B cell (primary cell): ENCODE data around the gene RNF113A. TPM values are rescaled to one million over a fixed set of nuclear protein-coding genes. Genes with fewer than 3 reads are reported as not detected.
"Not testable (repeated sequence)": the region's sequence is repeated elsewhere in the genome, so short reads cannot be mapped to it uniquely, and the experiment has no call there.

ENCODE experiments used
- ATAC-seq: fragments of 200-7000 bp; cut with Tn5 transposase; one replicate; pipeline ENCODE4 v1.10.0; 2021; ENCODE audit warnings: low read depth, mild to moderate bottlenecking, moderate number of reproducible peaks, moderate library complexity
- CTCF ChIA-PET: fragments of 350-600 bp; sonication (Branson Sonifier 250); formaldehyde crosslinking; loops from one replicate; lab custom pipeline; 2021; ENCODE audit warnings: antibody characterized with exemption, inconsistent platforms; lab: Charles Lee
- POLR2A ChIA-PET: fragments of 350-600 bp; sonication (Branson Sonifier 250); formaldehyde crosslinking; loops from one replicate; lab custom pipeline; 2021; ENCODE audit warnings: antibody characterized with exemption; lab: Charles Lee
- DNase-seq: peaks from one replicate; pipeline ENCODE4 v3.0.0; 2013
- H2AFZ ChIP-seq: 2 replicates; pipeline ENCODE4 v1.6.1; 2012; ENCODE audit warnings: mild to moderate bottlenecking, low read depth, low read length; ENCODE audit not compliant: insufficient read depth, poor library complexity, severe bottlenecking
- H3K27ac ChIP-seq, 2 donors: 1 replicate in 1 of 2; 2 replicates in 1 of 2; pipeline ENCODE4 v1.5.1; 2012 to 2013; ENCODE audit warnings: low read length in 2 of 2, mild to moderate bottlenecking in 2 of 2, moderate library complexity in 1 of 2
- H3K27me3 ChIP-seq, 4 experiments: fragments of 200-600 bp in 1 of 4; sonication (generic) in 1 of 4; replicated peaks in 1 of 4; 1 replicate in 2 of 4; 2 replicates in 2 of 4; pipeline versions ENCODE4 v1.6.1 to v1.7.0; 2013 to 2016; ENCODE audit warnings: low read length in 3 of 4, mild to moderate bottlenecking in 2 of 4, mixed read lengths in 1 of 4, moderate library complexity in 1 of 4; ENCODE audit not compliant: insufficient read depth in 4 of 4, control insufficient read depth in 3 of 4; ENCODE audit errors: control extremely low read depth in 1 of 4
- H3K36me3 ChIP-seq, 2 experiments: replicated peaks in 1 of 2; 1 replicate in 1 of 2; 2 replicates in 1 of 2; pipeline versions ENCODE4 v1.6.1 to v1.7.1; 2013; ENCODE audit warnings: low read length in 1 of 2; ENCODE audit not compliant: insufficient read depth in 2 of 2, control insufficient read depth in 1 of 2; ENCODE audit errors: control extremely low read depth in 1 of 2, extremely low read depth in 1 of 2
- H3K4me1 ChIP-seq, 2 donors: fragments of 200-600 bp in 1 of 2; sonication (generic) in 1 of 2; 1 replicate in 1 of 2; 2 replicates in 1 of 2; pipeline versions ENCODE4 v1.5.1 to v1.6.1; 2013 to 2017; ENCODE audit warnings: low read length in 2 of 2; ENCODE audit not compliant: control insufficient read depth in 2 of 2, insufficient read depth in 2 of 2
- H3K4me2 ChIP-seq: replicated peaks from 2 replicates; pipeline ENCODE3; 2012; ENCODE audit warnings: mild to moderate bottlenecking, low read depth, low read length; ENCODE audit not compliant: poor library complexity, severe bottlenecking
- H3K4me3 ChIP-seq, 5 experiments: fragments of 200-600 bp in 1 of 5; sonication (generic) in 1 of 5; 1 replicate in 3 of 5; 2 replicates in 2 of 5; pipeline versions ENCODE4 v1.5.1 to v1.7.0; 2011 to 2016; ENCODE audit warnings: low read length in 4 of 5, mild to moderate bottlenecking in 4 of 5, low read depth in 2 of 5, control low read depth in 1 of 5, moderate library complexity in 1 of 5; ENCODE audit not compliant: insufficient read depth in 1 of 5; ENCODE audit errors: control extremely low read depth in 1 of 5, extremely low read depth in 1 of 5
- H3K79me2 ChIP-seq: fragments of 200-600 bp; sonication (generic); one replicate; pipeline ENCODE4 v1.6.0; 2016; ENCODE audit warnings: low read length; ENCODE audit not compliant: control insufficient read depth, insufficient read depth
- H3K9ac ChIP-seq: fragments of 200-600 bp; sonication (generic); 2 replicates; pipeline ENCODE4 v1.6.1; 2017; ENCODE audit warnings: mild to moderate bottlenecking, low read length, moderate library complexity
- H3K9me3 ChIP-seq, 3 donors: one replicate each; pipeline versions ENCODE4 v1.6.1 to v1.7.1; 2013; ENCODE audit warnings: low read length in 2 of 3; ENCODE audit not compliant: control insufficient read depth in 2 of 3, insufficient read depth in 1 of 3; ENCODE audit errors: control extremely low read depth in 1 of 3
- H4K20me1 ChIP-seq: 2 replicates; pipeline ENCODE4 v1.6.0; 2012; ENCODE audit warnings: mild to moderate bottlenecking, low read length; ENCODE audit not compliant: insufficient read depth, control insufficient read depth, poor library complexity, severe bottlenecking
- H3K27ac Mint-ChIP-seq: one replicate; pipeline ENCODE4 v1.8.0; 2021; ENCODE audit warnings: mixed read lengths
- H3K27me3 Mint-ChIP-seq: one replicate; pipeline ENCODE4 v1.8.0; 2021; ENCODE audit warnings: mixed read lengths
- H3K4me1 Mint-ChIP-seq: one replicate; pipeline ENCODE4 v1.8.0; 2021; ENCODE audit warnings: mixed read lengths
- H3K4me3 Mint-ChIP-seq: one replicate; pipeline ENCODE4 v1.8.0; 2021; ENCODE audit warnings: mixed read lengths
- H3K9me3 Mint-ChIP-seq: one replicate; pipeline ENCODE4 v1.8.0; 2022; ENCODE audit warnings: mixed read lengths; ENCODE audit not compliant: insufficient read depth
- EZH2 ChIP-seq: IDR thresholded peaks from 2 replicates; pipeline ENCODE4 v1.6.1; 2012; ENCODE audit warnings: borderline replicate concordance, low read depth, mild to moderate bottlenecking, moderate library complexity, low read length; ENCODE audit not compliant: insufficient read depth, poor library complexity, severe bottlenecking
- WGBS: methylation state at CpG from one replicate; pipeline ENCODE4 v1.1.5; 2013; ENCODE audit warnings: missing lambda C conversion rate; ENCODE audit not compliant: insufficient coverage; 5-methylcytosine and 5-hydroxymethylcytosine counted together
- intact Hi-C: fragments of 100-400 bp; cut with micrococcal nuclease; formaldehyde crosslinking; loops from one replicate; pipeline ENCODE4 v1.10.0; 2022
- polyA plus RNA-seq: library from polyadenylated mRNA; depleted of rRNA; stranded (reverse); fragments of >200 nt; gene quantifications from 2 replicates; pipeline ENCODE4 v1.2.3, GENCODE V29; 2012
- total RNA-seq, 2 donors: library from RNA; stranded (reverse); fragments of 120-200 nt in 1 of 2; gene quantifications; 1 replicate in 1 of 2; 2 replicates in 1 of 2; pipeline versions ENCODE4 v1.2.3 to v1.2.4, GENCODE V29; 2013 to 2022
- TF ChIP-seq, protein P1 (sequence below): fragments of 200-600 bp; IDR thresholded peaks from one replicate; pipeline ENCODE4 v1.8.0; 2022; ENCODE audit warnings: antibody characterized with exemption, mild to moderate bottlenecking

The RNF113A gene
- total and polyA plus RNA-seq, 2 donors (not counting 1 experiment from before 2014, with no cell fraction given) = 37.2 to 50.6 TPM

DNA sequence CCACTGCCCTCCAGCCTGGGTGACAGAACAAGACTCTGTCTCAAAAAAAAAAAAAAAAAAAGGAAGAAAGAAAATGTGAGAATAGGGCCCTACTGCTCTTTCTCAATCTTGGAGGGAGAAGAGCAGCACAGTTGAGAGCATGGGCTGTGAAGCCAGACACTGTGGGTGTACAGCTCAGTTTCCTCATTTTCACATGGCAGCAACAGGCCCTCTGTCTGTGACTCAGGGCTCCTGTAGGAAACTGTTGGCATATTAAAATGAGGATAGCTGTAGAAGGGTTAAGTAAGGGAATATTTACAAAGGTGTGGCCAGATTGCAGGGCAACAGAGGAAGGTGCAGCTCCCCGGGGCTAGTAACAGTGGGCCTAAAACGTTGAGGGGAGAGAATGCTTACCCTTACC lies 27.6 kb upstream of the RNF113A start:
- H3K27me3 Mint-ChIP-seq = no peaks in the 10 kb centered on the region
- TF ChIP-seq EZH2 = no peak
- TF ChIP-seq, protein P1, sequence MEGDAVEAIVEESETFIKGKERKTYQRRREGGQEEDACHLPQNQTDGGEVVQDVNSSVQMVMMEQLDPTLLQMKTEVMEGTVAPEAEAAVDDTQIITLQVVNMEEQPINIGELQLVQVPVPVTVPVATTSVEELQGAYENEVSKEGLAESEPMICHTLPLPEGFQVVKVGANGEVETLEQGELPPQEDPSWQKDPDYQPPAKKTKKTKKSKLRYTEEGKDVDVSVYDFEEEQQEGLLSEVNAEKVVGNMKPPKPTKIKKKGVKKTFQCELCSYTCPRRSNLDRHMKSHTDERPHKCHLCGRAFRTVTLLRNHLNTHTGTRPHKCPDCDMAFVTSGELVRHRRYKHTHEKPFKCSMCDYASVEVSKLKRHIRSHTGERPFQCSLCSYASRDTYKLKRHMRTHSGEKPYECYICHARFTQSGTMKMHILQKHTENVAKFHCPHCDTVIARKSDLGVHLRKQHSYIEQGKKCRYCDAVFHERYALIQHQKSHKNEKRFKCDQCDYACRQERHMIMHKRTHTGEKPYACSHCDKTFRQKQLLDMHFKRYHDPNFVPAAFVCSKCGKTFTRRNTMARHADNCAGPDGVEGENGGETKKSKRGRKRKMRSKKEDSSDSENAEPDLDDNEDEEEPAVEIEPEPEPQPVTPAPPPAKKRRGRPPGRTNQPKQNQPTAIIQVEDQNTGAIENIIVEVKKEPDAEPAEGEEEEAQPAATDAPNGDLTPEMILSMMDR = no peak
- H3K9me3 ChIP-seq = no peaks in the 10 kb centered on the region
- DNase-seq = no peak
- H3K4me3 Mint-ChIP-seq = no peak overlapping the region
- H3K4me1 ChIP-seq = no peaks in the 10 kb centered on the region
- ChIA-PET POLR2A (no interaction called here), CTCF (no interaction called here)
- ATAC-seq = no peak
- H4K20me1 ChIP-seq = no peaks in the 10 kb centered on the region
- H3K4me1 Mint-ChIP-seq = no peaks in the 10 kb centered on the region
- WGBS = no CpG with 5 or more reads among the region's 2 CpGs
- no peak overlapping the region for H2AFZ ChIP-seq
- no peak overlapping the region for H3K27ac Mint-ChIP-seq
- no peaks in the 10 kb centered on the region for H3K79me2 ChIP-seq
- intact Hi-C loops = no loop called here
- H3K4me3 ChIP-seq = no peak overlapping the region
- H3K27ac ChIP-seq = no peak overlapping the region
- no peak overlapping the region for H3K9ac ChIP-seq
- no peaks in the 10 kb centered on the region for H3K27me3 ChIP-seq
- H3K4me2 ChIP-seq = no peak overlapping the region
- no peaks in the 10 kb centered on the region for H3K9me3 Mint-ChIP-seq
- no peaks in the 10 kb centered on the region for H3K36me3 ChIP-seq

DNA sequence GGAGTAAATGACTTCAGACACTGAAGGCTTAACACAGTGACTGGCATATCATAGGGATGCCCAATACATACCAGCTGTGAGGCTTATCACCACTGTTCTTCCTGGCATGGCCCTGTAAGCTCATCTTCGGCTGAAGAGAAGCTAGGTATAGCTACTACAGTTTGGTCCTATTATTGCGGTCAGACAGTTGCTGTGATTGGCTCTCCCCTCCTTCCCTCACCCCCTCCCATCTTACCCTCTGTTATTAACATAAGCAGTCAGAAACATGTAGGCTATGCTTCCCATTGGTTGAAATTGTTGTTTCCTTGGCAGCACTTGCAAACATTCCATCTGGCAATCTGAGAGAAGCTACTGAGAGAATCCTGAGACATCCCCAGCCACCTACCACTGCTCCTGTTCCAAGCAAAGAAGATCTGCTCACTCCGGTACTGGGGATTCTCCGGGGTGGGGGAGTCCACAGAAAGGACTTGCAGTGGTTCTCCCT lies 24.4 kb upstream of the RNF113A start, which contains the start of gene AKAP14:
Gene AKAP14 (plus strand): TSS at position 51 of the 484 bp plus-strand sequence. CDS start 7,331 bp downstream, outside the sequence.
- Histone ChIP-seq H3K4me3 (no peak within 1 kb of the TSS), H4K20me1 (no peaks in the 10 kb centered on the region), H3K79me2 (no peaks in the 10 kb centered on the region), H3K4me2 (no peak within 1 kb of the TSS), H3K36me3 (no peaks in the 10 kb centered on the region), H3K9me3 (no peaks in the 10 kb centered on the region), H3K27me3 (no peaks in the 10 kb centered on the region), H3K27ac (no peak within 1 kb of the TSS), H3K9ac (no peak within 1 kb of the TSS), H3K4me1 (no peaks in the 10 kb centered on the region), H2AFZ (no peak within 1 kb of the TSS)
- no peaks in the 10 kb centered on the region for H3K4me1 Mint-ChIP-seq
- DNase-seq = no peak
- no peaks in the 10 kb centered on the region for H3K9me3 Mint-ChIP-seq
- H3K27me3 Mint-ChIP-seq = no peaks in the 10 kb centered on the region
- POLR2A ChIA-PET = no interaction called here
- ATAC-seq = no peak
- intact Hi-C loops = no loop called here
- no peak within 1 kb of the TSS for H3K27ac Mint-ChIP-seq
- WGBS = no CpG with 5 or more reads among the region's 4 CpGs
- CTCF ChIA-PET = interaction anchor here (1.3 kb wide), 1 partner anchor 13 kb away, joined by 3 read pairs; no protein-coding TSS in a partner anchor
- no peak within 1 kb of the TSS for H3K4me3 Mint-ChIP-seq
- TF ChIP-seq EZH2 = no peak
- TF ChIP-seq, protein P1 = no peak

DNA sequence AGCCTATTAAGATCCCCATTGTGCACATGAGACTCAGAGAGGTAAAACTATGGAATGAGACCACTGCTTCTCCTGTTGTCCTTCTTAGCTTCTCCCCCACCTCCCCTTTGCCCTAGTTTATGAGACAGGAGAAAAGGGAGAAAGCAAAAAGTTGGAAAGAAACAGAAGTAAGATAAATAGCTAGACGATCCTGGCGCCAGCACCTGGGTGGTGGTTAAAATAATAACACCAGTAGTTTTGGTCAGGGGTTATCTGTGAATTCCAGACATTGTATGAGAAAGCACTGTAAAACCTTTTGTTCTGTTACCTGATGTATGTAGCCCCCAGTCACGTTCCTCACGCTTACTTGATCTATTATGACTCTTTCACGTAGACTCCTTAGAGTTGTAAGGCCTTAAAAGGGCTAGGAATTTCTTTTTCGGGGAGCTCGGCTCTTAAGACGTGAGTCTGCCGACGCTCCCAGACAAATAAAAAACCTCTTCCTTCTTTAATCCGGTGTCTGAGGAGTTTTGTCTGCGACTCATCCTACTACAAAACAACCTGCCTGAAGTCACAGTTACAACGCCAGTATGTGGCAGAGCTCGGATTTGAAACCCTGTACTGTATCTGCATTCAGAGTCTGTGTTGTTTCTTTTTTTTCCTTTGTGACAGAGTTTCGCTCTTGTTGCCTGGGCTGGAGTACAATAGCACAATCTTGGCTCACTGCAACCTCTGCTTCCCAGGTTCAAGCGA lies 20.6 kb upstream of the RNF113A start:
- H3K9me3 ChIP-seq, H3K27me3 ChIP-seq, H3K4me3 ChIP-seq, H3K9me3 Mint-ChIP-seq, H3K4me3 Mint-ChIP-seq, H3K27me3 Mint-ChIP-seq, H3K79me2 ChIP-seq, H3K9ac ChIP-seq, H3K27ac ChIP-seq, POLR2A ChIA-PET, H3K27ac Mint-ChIP-seq, H3K4me2 ChIP-seq, H3K4me1 ChIP-seq, H4K20me1 ChIP-seq, intact Hi-C loops, DNase-seq, H3K36me3 ChIP-seq, ATAC-seq, H3K4me1 Mint-ChIP-seq, H2AFZ ChIP-seq: not testable (repeated sequence)
- WGBS = 100% methylated on average over 2 of the region's 16 CpGs
- CTCF ChIA-PET = interaction anchor here (0.6 to 0.7 kb wide), 2 partner anchors 402 to 440 kb away, joined by 3 read pairs; no protein-coding TSS in a partner anchor
